Kidney capillary endothelial cell (primary cell): ENCODE results near the gene PTGDS.

Experiments used
- DNase-seq: peaks from one replicate; pipeline ENCODE4 v3.0.0-alpha.2; 2018; ENCODE audit warnings: low spot score

PTGDS gene

DNA sequence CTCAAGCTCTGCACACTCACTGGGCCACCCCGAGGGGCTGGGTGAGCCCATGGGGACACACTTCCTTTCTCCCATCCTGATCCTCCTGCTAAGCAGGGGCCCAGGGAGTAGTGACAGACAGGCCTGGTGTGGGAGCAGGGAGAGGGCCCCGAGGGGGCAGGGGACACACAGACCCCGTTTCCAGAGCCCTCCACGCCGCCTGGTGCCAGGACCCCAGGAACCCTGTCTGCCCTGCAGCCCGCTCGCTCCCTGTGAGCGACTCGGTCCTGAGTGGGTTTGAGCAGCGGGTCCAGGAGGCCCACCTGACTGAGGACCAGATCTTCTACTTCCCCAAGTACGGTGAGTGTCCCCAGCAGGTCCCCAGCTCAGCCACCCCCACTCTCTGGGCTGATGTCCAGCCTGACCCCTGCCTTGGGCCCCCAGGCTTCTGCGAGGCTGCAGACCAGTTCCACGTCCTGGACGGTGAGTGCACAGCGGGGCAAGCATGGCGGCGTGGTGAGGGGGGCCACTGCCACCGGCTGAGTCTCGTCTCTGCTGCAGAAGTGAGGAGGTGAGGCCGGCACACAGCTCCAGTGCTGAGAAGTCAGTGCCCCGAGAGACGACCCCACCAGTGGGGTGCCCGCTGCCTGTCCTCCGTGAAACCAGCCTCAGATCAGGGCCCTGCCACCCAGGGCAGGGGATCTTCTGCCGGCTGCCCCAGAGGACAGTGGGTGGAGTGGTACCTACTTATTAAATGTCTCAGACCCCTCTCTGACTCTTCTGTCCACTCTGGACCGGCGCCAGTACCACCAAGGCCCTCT is 30.9 kb upstream of the PTGDS start:
- no peak for DNase-seq

- no peak for DNase-seq
These were observed 30.0 kb upstream of the PTGDS start for GRCh38 chr9:136947028-136947891.

- peak; percentile 38 for DNase-seq
These were observed 29.3 kb upstream of the PTGDS start for GRCh38 chr9:136947955-136948510.

GRCh38 chr9:136949239-136949816 is 28.0 kb upstream of the PTGDS start:
- DNase-seq = no peak

DNA sequence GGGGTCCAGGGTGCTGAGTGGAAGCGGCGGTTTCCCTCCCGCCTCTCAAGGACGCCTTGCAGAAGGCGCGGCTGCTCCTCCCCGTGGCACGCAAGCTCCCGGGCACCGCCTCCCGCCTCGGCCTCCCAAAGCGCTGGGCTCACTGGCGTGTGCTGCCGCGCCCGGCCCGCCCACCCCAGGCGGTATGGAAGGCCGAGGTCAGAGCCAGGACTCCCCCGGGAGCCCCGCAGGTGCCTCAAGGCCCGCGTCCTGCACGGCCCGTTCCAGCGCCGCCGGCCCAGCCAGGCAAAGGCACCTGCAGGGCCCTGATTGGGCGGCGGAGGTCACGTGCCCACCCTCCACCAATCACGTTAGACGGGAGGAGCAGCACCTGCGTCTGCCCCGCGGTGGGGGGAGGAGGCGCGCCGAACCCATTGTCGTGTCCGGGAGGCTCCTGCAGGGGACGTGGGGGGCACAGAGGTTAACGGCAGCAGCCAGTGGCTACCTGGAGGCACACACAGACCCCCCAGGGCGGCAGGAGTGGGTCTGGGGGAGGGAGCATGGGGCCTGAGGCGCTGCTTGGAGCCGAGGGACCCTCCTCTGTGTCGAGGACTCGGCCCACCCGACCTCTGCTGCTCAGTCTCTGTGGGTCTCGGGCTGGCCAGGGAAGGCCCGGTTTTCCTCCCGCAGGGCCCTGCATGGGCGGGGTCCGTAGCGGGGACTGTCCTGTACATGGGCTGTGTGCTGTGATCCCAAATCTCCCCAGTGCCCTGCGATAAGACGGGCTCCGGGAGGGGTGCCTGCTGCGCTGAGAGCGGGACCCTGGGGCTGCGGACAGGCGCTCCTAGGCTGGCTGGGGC is 27.3 kb upstream of the PTGDS start:
- DNase-seq = peak; percentile 51

- DNase-seq = no peak
These were observed 26.5 kb upstream of the PTGDS start for GRCh38 chr9:136950656-136951276.

GRCh38 chr9:136951541-136952320 is 25.6 kb upstream of the PTGDS start, which contains the start of gene LCN12:
LCN12 (plus strand) TSS chr9:136952273; CDS start chr9:136952328, 55 bp downstream.
- DNase-seq = no peak

DNA sequence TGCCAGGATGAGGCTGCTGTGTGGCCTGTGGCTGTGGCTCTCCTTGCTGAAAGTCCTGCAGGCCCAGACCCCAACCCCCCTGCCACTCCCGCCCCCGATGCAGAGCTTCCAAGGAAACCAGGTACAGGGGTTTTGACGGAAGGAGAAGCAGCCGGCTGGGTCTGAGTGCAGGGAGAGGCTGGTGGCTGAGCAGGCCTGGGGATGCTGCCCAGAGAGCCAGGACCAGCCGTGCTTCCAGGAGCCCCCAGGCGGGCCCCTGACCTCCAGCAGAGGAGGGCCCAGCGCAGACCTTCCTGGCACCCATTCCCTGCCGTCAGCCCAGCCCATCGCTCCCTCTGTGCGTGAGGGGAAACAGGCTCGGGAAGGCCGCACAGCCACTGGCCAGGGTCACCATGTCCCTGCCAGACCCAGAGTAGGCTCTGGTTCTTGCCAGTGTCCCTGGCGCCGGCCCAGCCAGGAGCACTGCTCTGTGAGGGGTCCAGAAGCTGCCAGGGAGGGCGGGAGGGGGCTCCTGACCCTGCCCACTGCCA is 24.9 kb upstream of the PTGDS start:
- no peak for DNase-seq

- DNase-seq = no peak
These were observed 24.2 kb upstream of the PTGDS start for GRCh38 chr9:136952876-136953770.

- no peak for DNase-seq
These were observed 23.5 kb upstream of the PTGDS start for GRCh38 chr9:136953771-136954269.

DNA sequence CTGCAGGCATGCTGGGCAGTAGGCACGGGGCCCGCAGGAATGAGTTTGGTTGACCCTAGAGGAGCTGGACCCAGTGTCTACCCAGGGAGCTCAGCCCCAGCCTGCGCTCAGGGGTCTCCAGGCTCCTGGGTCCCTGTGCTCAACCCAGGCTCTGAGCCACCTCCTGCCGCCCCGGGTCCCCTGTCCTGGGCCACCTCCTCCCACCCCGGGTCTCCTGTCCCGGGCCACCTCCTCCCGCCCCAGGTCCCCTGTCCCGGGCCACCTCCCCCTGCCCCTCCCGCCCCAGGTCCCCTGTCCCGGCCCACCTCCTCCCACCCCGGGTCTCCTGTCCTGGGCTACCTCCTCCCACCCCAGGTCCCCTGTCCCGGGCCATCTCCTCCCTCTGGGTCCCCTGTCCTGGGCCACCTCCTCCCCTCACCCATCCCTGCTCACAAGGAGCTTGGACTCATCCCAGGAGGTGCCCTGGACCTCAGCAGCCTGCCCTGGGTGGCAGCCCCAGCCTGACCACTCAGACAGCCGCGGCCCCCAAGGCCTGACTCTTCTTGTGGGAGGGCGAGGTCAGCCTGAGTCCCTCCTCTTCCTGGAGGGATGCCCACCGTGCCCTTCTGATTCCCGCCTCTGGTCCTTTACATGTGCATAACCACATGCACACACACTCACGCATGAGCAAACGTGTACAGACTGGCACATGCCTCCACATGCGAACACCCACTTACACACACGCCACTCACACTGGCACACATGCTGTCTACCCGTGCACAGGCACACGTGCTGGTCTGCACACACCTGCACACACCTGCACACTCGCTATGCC is 22.8 kb upstream of the PTGDS start:
- DNase-seq = no peak

DNA sequence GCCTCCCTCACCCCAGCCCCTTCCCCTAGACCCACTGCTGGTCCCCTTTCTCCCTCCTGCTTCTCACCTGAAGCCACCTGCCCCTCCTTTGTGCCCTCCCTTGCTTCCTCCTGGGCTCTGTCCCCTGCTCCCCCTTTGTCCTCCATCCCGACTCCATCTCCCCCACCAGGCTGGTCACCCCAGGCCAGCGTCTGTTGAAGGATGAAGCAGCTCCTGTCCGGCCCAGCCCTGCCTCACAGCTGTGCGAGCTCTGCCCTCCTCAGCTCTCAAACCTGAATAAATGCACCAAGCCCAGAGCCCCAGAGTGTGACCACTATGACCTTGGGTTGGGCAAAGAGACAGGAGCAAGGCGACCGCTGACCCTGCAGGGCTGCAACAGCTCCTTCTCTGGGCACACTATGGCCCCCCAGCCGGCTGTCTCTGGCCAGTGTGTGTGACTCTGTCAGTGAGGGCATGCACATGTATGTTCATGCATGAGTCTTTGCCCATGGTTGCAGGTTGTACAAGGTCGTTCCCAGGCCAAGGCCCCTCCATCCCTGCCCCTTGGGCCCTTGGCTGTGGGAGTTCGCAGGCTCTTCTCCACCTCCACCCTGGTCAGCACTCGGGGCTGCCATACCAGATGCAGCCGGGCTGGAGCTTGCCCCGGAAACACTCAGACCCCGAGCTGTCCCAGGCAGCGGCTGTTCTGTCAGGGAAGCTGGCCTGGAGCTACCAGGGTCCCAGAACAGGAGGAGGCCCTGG is 21.9 kb upstream of the PTGDS start:
- no peak for DNase-seq

DNA sequence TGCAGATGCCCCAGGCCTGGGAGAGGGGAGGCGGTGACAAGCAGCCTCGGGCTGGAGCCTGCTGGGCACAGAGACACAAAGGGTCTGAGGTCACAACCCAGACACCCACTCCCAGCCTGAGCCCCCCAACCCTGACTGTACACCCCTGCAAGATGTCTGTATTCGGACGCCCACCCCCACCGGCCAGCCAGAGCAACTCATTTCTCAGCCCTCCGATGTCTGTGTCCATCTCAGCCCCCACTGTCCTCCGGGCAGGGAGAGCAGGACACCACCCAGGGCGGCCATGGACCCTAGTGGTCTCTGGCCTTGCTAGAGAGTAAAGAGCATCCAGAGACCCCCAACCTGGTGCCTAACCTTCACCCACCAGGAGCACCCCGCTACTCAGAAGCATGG is 21.4 kb upstream of the PTGDS start:
- no peak for DNase-seq

DNA sequence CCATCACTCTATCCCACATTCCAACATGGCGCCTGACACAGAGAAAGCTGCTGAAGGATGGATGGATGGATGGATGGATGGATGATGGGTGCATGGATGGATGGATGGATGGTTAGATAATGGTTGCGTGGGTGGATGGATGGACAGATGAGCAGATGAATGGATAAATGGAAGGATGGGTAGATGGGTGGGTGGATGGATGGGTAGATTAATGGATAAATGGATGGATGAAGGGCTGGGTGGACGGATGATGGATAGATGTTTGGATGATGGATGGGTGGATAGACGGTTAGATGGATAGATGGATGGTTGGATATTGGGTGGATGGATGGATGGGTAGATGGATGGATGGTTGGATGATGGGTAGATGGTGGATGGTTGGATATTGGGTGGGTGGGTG is 20.7 kb upstream of the PTGDS start:
- no peak for DNase-seq

- DNase-seq = no peak
These were observed 19.8 kb upstream of the PTGDS start for GRCh38 chr9:136957461-136957860.

DNA sequence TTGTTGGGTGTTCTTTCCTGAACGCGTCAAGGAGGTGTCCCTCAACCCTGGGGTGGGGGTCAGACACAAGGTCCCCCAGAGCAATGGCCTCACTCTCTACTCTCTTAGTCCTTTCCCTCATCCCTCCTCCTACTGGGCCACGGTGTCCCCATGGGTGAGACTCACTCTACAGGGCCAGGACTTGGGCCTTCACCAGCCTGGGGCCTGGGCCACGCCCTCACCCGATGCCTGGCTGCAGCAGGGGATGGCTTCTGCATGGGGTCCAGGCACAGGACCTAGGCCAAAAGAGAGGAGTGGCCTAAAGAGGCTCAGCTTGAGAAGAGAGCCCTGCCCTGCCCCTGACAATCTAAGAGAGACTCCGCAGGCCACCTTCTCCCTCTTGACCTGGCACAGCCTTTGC is 19.4 kb upstream of the PTGDS start:
- no peak for DNase-seq

DNA sequence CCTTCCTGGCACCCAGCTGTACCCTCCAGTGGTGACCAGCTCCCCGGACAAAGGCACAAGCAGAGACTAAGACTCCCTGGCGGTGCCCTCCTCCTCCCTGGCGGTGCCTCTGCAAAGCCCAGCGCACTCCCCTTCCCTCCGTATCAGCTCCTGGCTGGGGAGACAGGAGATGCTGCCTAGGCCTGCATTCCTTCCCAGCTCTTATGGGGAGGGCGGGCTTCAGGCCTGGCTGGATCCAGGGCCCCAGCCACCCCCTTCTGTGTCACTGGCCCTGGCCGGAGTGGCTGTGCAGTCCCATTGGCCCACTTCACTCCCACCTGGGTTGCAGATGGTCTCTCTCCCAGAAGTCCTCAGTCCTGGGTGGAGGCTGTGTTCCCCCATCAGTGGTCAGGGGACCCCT is 18.8 kb upstream of the PTGDS start:
- DNase-seq = no peak
